Ovary (tissue), 9 donors: ENCODE data around the gene SOCS3. TPM values are rescaled to one million over a fixed set of nuclear protein-coding genes. Genes with fewer than 3 reads are reported as not detected.

ENCODE experiments used
- DNase-seq, 5 donors: peaks; one replicate each; pipeline ENCODE4 v3.0.0-alpha.2; 2019 to 2020
- H3K27ac ChIP-seq, 2 donors: fragments of 200-600 bp; one replicate each; pipeline versions ENCODE4 v1.5.1 to v1.8.0; 2019 to 2022
- H3K27me3 ChIP-seq: fragments of 200-600 bp; one replicate; pipeline ENCODE4 v1.8.0; 2022
- H3K36me3 ChIP-seq: fragments of 200-600 bp; sonication (generic); one replicate; pipeline ENCODE4 v1.5.1; 2019
- H3K4me1 ChIP-seq: one replicate; pipeline ENCODE4 v1.8.1; 2013; ENCODE audit warnings: mild to moderate bottlenecking, moderate library complexity; ENCODE audit not compliant: insufficient read depth
- H3K4me3 ChIP-seq: fragments of 200-600 bp; sonication (generic); one replicate; pipeline ENCODE4 v1.5.1; 2017
- H3K9me3 ChIP-seq, 2 donors: fragments of 200-600 bp in 1 of 2; sonication (generic) in 1 of 2; one replicate each; pipeline versions ENCODE4 v1.5.1 to v1.8.1; 2013 to 2019; ENCODE audit warnings: mild to moderate bottlenecking in 1 of 2, moderate library complexity in 1 of 2
- CTCF ChIP-seq, 3 donors: fragments of 450-650 bp in 2 of 3; fragments of 200-600 bp in 1 of 3; IDR thresholded peaks; one replicate each; pipeline versions ENCODE4 v1.5.1 to v1.8.0; 2016 to 2022; ENCODE audit warnings: antibody characterized with exemption in 3 of 3, mild to moderate bottlenecking in 1 of 3
- EP300 ChIP-seq: sonication (generic); formaldehyde crosslinking; IDR thresholded peaks from one replicate; pipeline ENCODE4 v1.6.1; 2017; ENCODE audit warnings: antibody characterized with exemption
- POLR2A ChIP-seq: fragments of 450-650 bp; IDR thresholded peaks from one replicate; pipeline ENCODE4 v1.6.1; 2017; ENCODE audit warnings: antibody characterized with exemption, mild to moderate bottlenecking, moderate library complexity
- WGBS, 3 donors: extraction: QIAGEN DNeasy Blood & Tissue Kit in 1 of 3; methylation state at CpG; one replicate each; pipeline versions ENCODE4 v1.1.5 to v1.1.7; 2013 to 2017; 5-methylcytosine and 5-hydroxymethylcytosine counted together
- intact Hi-C, 4 donors: fragments of 100-400 bp; cut with DNase I; formaldehyde crosslinking; loops; one replicate each; pipeline versions ENCODE4 v1.11.0 to v1.15.1; 2022 to 2023
- polyA plus RNA-seq, 2 donors: library from polyadenylated mRNA; stranded (reverse); fragments of 200-250 nt in 1 of 2; fragments of 350-450 nt in 1 of 2; fragmentation: Illumina TruSeq in 1 of 2; extraction: RNeasy Lipid Tissue Mini Kit (QIAGEN cat#74804) in 1 of 2; gene quantifications; one replicate each; pipeline ENCODE4 v1.2.3, GENCODE V29; 2013 to 2014
- total RNA-seq, 7 donors: library from RNA; depleted of rRNA in 2 of 7; stranded (reverse); fragments of >200 nt in 2 of 7; fragmentation: NEBNext Ultra II Directional in 3 of 7; extraction: Animal tissue kit (Norgen Biotek cat#: 25700) in 3 of 7; gene quantifications; one replicate each; pipeline versions ENCODE4 v1.1.0 to v1.2.4, GENCODE V29; 2016 to 2023
- donor health status: DM: no; HTN: no; CAD: no; lungs with moderate emphysema.
- donor health status: DM: no; HTN: no; CAD: no.
- donor health status: Bipolar disorder and iron deficiency.
- donor health status: DM: yes; HTN: yes; CAD: no.
- donor health status: DM: no; HTN: no; CAD: no.
- donor health status: DM: yes; HTN: yes; CAD: no.

Gene SOCS3
- total and polyA plus RNA-seq, 9 donors: 14.4 to 284 (median 56.5) TPM

GRCh38 chr17:78359321-78359996 lies 418 bp downstream of the SOCS3 start:
- Histone ChIP-seq H3K4me1 (peaks cover 16% of the 10 kb centered on the region), H3K27me3 (no peaks in the 10 kb centered on the region), H3K4me3 (peak overlapping the region; percentile 83), H3K36me3 (no peaks in the 10 kb centered on the region), H3K27ac (peak overlapping the region; percentile 71 to 92), H3K9me3 (no peaks in the 10 kb centered on the region)
- TF ChIP-seq EP300 (peak; percentile 47), POLR2A (no peak), CTCF (IDR thresholded peaks at IDR 0.05) (peak in 1 of 3 donors; percentile 29)
- peak in 2 of 5 donors; percentile 46 to 66 for DNase-seq
- intact Hi-C loops: loop anchor here in 3 of 4 donors (1.0 to 5.0 kb wide), 2 partner anchors 31 to 67 kb away; no protein-coding TSS in a partner anchor
- 0 to 1% (median 0%) methylated on average over 49 to 70 of the region's 70 CpGs for WGBS, 3 donors

- peak overlapping the region; percentile 71 to 92 for H3K27ac ChIP-seq
- no peaks in the 10 kb centered on the region for H3K9me3 ChIP-seq
- TF ChIP-seq CTCF (IDR thresholded peaks at IDR 0.05): no peak
- no peak for TF ChIP-seq EP300
- TF ChIP-seq POLR2A: no peak
- 15 to 19% (median 18%) methylated on average over 54 to 72 of the region's 72 CpGs for WGBS, 3 donors
- intact Hi-C loops: loop anchor here in 3 of 4 donors (1.0 to 5.0 kb wide), 2 partner anchors 30 to 66 kb away; no protein-coding TSS in a partner anchor
- peak overlapping the region; percentile 83 for H3K4me3 ChIP-seq
- no peaks in the 10 kb centered on the region for H3K27me3 ChIP-seq
- H3K4me1 ChIP-seq: peaks cover 18% of the 10 kb centered on the region
- DNase-seq: no peak
- H3K36me3 ChIP-seq: no peaks in the 10 kb centered on the region
Observed at GRCh38 chr17:78358538-78359320, 1.1 kb downstream of the SOCS3 start.

GRCh38 chr17:78357672-78358537 lies 2.0 kb downstream of the SOCS3 start:
- Histone ChIP-seq H3K4me1 (peaks cover 20% of the 10 kb centered on the region), H3K4me3 (peak overlapping the region; percentile 83), H3K27me3 (no peaks in the 10 kb centered on the region), H3K9me3 (no peaks in the 10 kb centered on the region), H3K36me3 (no peaks in the 10 kb centered on the region), H3K27ac (peak overlapping the region in 1 of 2 donors; percentile 9)
- 76 to 83% (median 80%) methylated on average over 25 of the region's 25 CpGs for WGBS, 3 donors
- intact Hi-C loops: loop anchor here in 2 of 4 donors (5.0 kb wide), 1 partner anchor 66 kb away; no protein-coding TSS in a partner anchor
- TF ChIP-seq POLR2A: no peak
- TF ChIP-seq CTCF (IDR thresholded peaks at IDR 0.05): no peak
- TF ChIP-seq EP300: no peak
- DNase-seq: no peak

GRCh38 chr17:78357177-78357586 lies 2.7 kb downstream of the SOCS3 start:
- 51 to 69% (median 65%) methylated on average over 7 of the region's 7 CpGs for WGBS, 3 donors
- intact Hi-C loops: loop anchor here in 2 of 4 donors (5.0 kb wide), 1 partner anchor 65 kb away; no protein-coding TSS in a partner anchor

More at GRCh38 chr17:78357177-78357586, 2.7 kb downstream of the SOCS3 start:
- Histone ChIP-seq H3K36me3 (no peaks in the 10 kb centered on the region), H3K27me3 (no peaks in the 10 kb centered on the region), H3K4me3 (peak overlapping the region; percentile 83), H3K9me3 (no peaks in the 10 kb centered on the region), H3K4me1 (peaks cover 22% of the 10 kb centered on the region), H3K27ac (peak overlapping the region in 1 of 2 donors; percentile 9)
- no peak for TF ChIP-seq EP300
- peak; percentile 26 for TF ChIP-seq POLR2A
- no peak for TF ChIP-seq CTCF (IDR thresholded peaks at IDR 0.05)
- DNase-seq: peak in 2 of 5 donors; percentile 62 to 67
